Measurements from ENCODE around the gene TMEM59L.

DNA sequence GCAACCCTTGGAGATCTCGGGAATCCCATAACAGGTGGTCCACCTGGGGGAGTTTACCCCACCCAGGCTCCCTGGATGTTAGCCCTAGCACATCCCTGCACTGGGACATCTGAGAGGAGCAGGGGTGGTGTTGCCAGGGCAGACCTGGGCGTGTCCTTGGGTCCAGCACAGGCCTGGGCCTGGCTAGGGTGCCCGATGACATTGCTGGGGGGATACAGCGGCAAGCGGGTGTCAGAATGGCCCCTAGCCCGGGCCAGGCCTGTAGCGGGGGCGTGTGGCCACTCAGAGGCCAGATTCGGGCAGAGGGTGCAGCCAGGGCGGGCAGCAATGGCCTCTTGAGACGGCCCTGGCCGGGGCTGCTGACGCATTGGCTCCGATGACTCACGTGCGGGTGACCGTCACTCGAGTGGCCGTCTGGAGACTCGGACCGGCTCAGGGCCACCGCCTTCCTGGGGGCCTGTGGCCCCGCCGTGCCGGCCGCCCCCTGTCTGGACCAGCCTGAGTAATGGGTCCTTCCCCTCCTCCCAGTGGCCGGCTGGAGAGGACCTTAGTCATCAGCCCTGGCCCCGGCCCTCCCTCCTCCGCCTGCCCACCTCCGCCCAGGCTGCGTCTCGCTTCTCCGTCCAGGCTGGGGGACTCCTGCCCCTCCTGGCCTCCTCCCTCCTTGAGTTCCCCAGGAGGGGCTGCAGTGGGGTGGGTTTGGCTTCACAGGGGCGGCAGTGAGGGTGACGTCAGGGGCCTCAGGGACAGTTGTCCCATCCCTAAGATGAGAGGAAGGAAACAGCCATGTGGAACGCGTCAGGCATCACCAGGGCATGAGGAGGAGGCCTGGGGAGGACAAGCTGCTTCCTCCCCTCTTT is 47.6 kb downstream of the TMEM59L start:
- TF ChIP-seq SIN3A (IDR thresholded peaks at IDR 0.05; ENCODE audit: low read depth, low read length) = no peak
- no peak for TF ChIP-seq HDAC6 (IDR thresholded peaks at IDR 0.05; ENCODE audit: unreplicated experiment)
